PFSK-1 (cell line): Measurements from ENCODE around the gene AUNIP.

Experiments used
- FOXP2 ChIP-seq: optimal IDR thresholded peaks from 2 replicates; pipeline ENCODE3; 2011; ENCODE audit warnings: borderline replicate concordance, control low read depth, inconsistent platforms; ENCODE audit not compliant: insufficient read depth; ENCODE audit errors: extremely low read length, extremely low read depth
- POLR2AphosphoS5 ChIP-seq: IDR thresholded peaks from 2 replicates; pipeline ENCODE4 v1.6.1; 2012; ENCODE audit warnings: low read depth, mild to moderate bottlenecking, control low read depth, low read length, moderate library complexity
- TAF1 ChIP-seq: IDR thresholded peaks from 2 replicates; pipeline ENCODE4 v1.6.1; 2012; ENCODE audit warnings: low read length, control low read depth, borderline replicate concordance; ENCODE audit not compliant: insufficient read depth

GRCh38 chr1:25837262-25837875 lies 21.9 kb downstream of the AUNIP start:
- TF ChIP-seq FOXP2 (no peak), POLR2AphosphoS5 (no peak), TAF1 (no peak)
